Stimulated activated memory B cell treated with anti-CD40 and anti-IgM and Interleukin-4, amounts not matched to agents 10 μg/mL and 1 μg/mL and 100 μg/mL, for 72 hours (primary cell): Measurements from ENCODE around the gene GNB1.
A peak's percentile ranks its signal among the peaks of the same experiment; 100 is the strongest.

Experiments used
- ATAC-seq: fragments of 150-1000 bp; cut with Tn5 transposase; 2 replicates; pipeline ENCODE4 v1.10.0; 2021
- H3K27ac Mint-ChIP-seq: one replicate; pipeline ENCODE4 v1.8.0; 2022; ENCODE audit warnings: mild to moderate bottlenecking, mixed read lengths
- H3K27me3 Mint-ChIP-seq: one replicate; pipeline ENCODE4 v1.8.0; 2022; ENCODE audit warnings: mixed read lengths
- H3K36me3 Mint-ChIP-seq: one replicate; pipeline ENCODE4 v1.8.0; 2022; ENCODE audit warnings: mixed read lengths
- H3K4me1 Mint-ChIP-seq: one replicate; pipeline ENCODE4 v1.8.0; 2022; ENCODE audit warnings: mixed read lengths
- H3K4me3 Mint-ChIP-seq: one replicate; pipeline ENCODE4 v1.8.0; 2022; ENCODE audit warnings: mild to moderate bottlenecking, moderate library complexity, mixed read lengths
- H3K9me3 Mint-ChIP-seq: one replicate; pipeline ENCODE4 v1.8.0; 2022; ENCODE audit warnings: mixed read lengths

Gene GNB1

DNA sequence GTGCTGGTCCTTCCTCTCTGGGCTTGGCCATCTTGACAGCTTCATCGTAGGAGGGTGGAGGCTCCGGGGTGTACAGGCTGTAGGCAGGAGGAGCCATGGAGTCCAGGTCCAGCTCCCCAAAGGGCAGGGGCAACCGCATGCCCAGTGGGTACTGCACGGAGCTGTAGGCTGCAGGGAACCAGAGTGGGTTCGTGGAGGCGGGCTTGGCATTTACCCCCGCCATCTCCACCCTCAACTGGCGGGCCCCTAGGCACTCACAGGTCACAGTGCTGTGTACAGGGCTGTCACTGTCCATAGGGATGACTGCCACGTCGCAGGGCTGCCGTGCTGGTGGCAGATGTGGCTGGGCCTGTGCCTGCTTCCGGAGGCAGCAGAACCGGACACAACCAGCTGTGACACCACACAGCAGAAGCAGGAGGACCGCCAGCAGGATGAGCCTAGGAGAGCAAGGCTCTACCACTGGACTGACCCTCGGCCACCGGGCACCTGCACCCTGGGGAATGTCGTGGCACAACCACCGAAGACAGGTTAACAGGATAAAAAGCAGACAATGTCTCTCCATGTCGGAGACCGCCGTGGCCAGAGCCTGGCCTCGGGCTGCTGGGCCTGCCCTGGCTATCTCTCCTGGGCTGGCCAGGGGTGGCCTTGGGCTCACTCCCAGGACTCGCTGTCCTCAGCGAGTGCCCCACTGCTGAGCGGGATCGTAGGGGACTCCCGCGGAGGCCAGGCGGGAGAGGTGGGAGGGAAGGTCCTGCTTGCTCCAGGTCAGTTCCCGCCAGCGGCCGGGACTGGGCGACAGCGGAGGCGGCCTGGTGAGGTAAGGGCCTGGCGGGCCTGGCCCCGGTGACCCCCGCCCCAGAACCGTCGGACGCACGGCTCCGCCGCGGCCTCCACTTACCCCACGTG is 27.4 kb upstream of the GNB1 start:
- Mint-ChIP-seq H3K4me1 (peaks cover 7% of the 10 kb centered on the region), H3K36me3 (no peaks in the 10 kb centered on the region), H3K27me3 (peaks cover 41% of the 10 kb centered on the region), H3K4me3 (peak overlapping the region; percentile 71), H3K27ac (no peak overlapping the region), H3K9me3 (no peaks in the 10 kb centered on the region)
- ATAC-seq: no peak

DNA sequence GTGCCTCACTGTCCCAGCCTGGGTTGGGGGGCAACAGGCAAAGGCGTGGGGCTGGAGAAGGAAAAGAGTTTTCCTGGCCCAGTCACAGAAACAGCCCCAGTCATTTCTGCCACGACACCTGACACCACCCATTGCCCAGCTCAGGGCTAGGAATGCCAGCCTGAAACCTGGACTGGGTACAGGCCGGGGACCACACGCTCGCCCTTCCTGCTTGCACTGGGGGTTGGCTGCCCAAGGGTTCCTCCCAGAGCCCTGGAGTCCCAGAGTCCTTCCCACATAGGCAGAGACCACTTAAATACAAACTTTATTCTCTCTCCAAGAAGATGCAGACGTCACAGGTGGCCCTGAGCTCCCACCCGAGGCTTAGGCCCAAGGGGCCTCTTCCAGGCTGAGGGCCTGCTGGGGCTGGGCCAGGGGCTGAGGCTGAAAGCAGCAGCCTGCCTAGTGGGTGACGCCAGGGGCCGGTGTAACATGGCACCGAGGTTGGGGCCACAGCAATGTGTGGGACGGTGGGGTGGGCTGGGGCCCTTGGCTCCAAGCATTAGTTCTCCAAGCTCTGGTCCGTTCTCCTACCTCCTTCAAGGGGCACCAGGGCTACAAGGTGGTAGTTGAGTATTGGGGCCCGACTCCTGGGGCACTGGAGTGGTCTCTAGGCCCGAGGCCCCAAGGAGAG is 26.6 kb upstream of the GNB1 start:
- no peaks in the 10 kb centered on the region for H3K36me3 Mint-ChIP-seq
- peak overlapping the region; percentile 37 for H3K4me3 Mint-ChIP-seq
- peaks cover 35% of the 10 kb centered on the region for H3K27me3 Mint-ChIP-seq
- peaks cover 7% of the 10 kb centered on the region for H3K4me1 Mint-ChIP-seq
- H3K27ac Mint-ChIP-seq: no peak overlapping the region
- H3K9me3 Mint-ChIP-seq: no peaks in the 10 kb centered on the region
- ATAC-seq: no peak

DNA sequence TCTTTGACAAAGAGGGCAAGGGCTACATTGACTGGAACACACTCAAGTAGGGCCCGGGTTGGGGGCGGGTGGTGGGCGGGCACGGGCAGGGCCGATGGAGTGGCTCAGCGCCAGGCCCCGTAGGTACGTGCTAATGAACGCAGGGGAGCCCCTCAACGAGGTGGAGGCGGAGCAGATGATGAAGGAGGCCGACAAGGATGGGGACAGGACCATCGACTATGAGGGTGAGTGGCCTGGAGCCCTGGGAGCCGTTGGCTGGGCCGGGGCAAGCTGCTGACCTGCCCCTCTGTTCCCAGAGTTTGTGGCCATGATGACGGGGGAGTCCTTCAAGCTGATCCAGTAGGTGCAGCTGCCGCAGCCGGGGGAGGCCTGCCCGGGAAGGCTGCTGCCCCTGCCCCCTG is 26.0 kb upstream of the GNB1 start:
- Mint-ChIP-seq H3K36me3 (no peaks in the 10 kb centered on the region), H3K27ac (no peak overlapping the region), H3K4me3 (no peak overlapping the region), H3K27me3 (peaks cover 30% of the 10 kb centered on the region), H3K4me1 (peaks cover 7% of the 10 kb centered on the region), H3K9me3 (no peaks in the 10 kb centered on the region)
- ATAC-seq: no peak

DNA sequence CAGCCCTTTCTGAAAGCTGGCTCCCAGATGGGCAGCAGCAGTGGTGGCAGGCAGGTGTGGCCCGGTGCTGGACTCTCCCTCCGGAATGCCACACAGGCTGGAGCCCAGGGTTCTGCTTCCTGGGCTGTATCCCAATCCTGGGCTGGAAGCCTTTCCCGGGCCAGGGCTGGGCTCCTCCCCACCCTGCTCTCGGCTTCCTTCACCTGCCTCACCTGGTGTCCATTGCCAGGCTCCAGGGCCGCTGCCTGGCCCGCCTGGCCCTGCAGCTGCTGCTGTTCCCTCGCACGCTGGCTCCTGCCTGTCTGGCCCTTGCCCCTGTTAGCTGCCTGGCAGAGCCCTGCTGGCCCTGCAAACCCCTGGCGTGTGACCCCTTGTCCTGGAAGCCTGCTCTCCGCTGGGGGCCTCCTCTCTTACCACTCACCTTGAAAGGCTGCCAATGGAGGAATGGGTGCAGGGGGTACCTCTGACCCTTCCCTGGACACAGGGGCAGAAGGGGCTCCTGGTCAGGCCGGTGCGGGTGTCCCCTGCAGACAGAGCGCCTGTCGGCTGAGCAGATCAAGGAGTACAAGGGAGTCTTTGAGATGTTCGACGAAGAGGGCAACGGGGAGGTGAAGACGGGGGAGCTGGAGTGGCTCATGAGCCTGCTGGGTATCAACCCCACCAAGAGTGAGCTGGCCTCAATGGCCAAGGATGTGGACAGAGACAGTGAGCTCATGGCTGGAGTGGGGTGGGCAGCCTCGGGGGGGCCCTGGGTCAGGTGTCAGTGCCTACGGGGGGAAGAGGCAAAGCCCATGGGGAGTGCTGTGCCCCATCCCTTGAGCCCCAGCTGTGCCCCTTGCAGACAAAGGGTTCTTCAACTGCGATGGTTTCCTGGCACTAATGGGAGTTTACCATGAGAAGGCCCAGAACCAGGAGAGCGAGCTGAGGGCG is 25.3 kb upstream of the GNB1 start:
- peaks cover 7% of the 10 kb centered on the region for H3K4me1 Mint-ChIP-seq
- H3K4me3 Mint-ChIP-seq: peak overlapping the region; percentile 34
- H3K9me3 Mint-ChIP-seq: no peaks in the 10 kb centered on the region
- no peaks in the 10 kb centered on the region for H3K36me3 Mint-ChIP-seq
- no peak overlapping the region for H3K27ac Mint-ChIP-seq
- ATAC-seq: no peak
- peaks cover 36% of the 10 kb centered on the region for H3K27me3 Mint-ChIP-seq

DNA sequence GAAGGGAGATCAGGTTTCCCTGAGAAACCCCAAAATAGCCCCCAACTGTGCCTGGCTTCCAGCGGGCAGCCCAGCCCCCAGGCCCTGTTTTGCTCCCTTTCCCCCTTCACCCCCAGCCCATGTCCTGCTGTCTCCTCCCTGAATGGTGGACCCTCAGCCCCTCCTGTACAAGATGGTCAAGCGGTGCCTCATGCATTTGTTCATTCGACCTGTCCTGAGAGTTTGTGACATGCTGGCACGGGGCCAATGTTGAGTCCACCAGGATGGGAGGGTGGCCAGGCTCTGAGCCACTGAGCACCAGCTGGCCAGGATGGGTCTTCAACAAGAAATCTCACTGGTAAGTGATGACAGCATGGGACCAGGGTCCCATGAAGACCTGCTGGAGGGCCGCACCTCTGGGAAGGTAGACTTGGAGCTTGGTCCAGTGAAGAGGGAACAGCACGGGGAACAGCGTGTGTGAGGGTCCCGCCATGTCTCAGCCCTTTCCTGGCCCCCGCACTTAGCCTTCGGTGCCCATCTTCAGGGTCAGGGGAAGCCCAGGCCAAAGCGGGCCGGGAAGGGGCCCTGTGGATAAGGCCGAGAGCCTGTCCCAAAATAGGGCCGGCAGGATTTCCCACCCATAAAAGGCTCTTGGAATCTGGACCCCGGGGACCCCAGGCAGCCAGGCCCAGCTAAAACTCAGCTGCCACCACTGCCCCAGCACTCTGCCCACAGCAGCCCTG is 24.2 kb upstream of the GNB1 start, which contains the start of gene CALML6:
TSS of gene CALML6 (plus strand) at position 290 of the 722 bp plus-strand sequence. CDS start at position 311, 21 bp downstream.
- H3K4me1 Mint-ChIP-seq: peaks cover 12% of the 10 kb centered on the region
- no peak for ATAC-seq
- H3K27ac Mint-ChIP-seq: no peak within 1 kb of the TSS
- peaks cover 37% of the 10 kb centered on the region for H3K27me3 Mint-ChIP-seq
- H3K36me3 Mint-ChIP-seq: no peaks in the 10 kb centered on the region
- H3K4me3 Mint-ChIP-seq: no peak within 1 kb of the TSS
- H3K9me3 Mint-ChIP-seq: no peaks in the 10 kb centered on the region

GRCh38 chr1:1914101-1914970 is 23.4 kb upstream of the GNB1 start:
- Mint-ChIP-seq H3K4me3 (no peak overlapping the region), H3K36me3 (no peaks in the 10 kb centered on the region), H3K27me3 (peaks cover 37% of the 10 kb centered on the region), H3K27ac (no peak overlapping the region), H3K4me1 (peaks cover 18% of the 10 kb centered on the region), H3K9me3 (no peaks in the 10 kb centered on the region)
- ATAC-seq: no peak

- peaks cover 12% of the 10 kb centered on the region for H3K4me1 Mint-ChIP-seq
- no peak for ATAC-seq
- H3K27ac Mint-ChIP-seq: no peak overlapping the region
- peak overlapping the region; percentile 35 for H3K4me3 Mint-ChIP-seq
- no peaks in the 10 kb centered on the region for H3K36me3 Mint-ChIP-seq
- peaks cover 36% of the 10 kb centered on the region for H3K27me3 Mint-ChIP-seq
- H3K9me3 Mint-ChIP-seq: no peaks in the 10 kb centered on the region
Observed at GRCh38 chr1:1911350-1912041, 20.6 kb upstream of the GNB1 start.

DNA sequence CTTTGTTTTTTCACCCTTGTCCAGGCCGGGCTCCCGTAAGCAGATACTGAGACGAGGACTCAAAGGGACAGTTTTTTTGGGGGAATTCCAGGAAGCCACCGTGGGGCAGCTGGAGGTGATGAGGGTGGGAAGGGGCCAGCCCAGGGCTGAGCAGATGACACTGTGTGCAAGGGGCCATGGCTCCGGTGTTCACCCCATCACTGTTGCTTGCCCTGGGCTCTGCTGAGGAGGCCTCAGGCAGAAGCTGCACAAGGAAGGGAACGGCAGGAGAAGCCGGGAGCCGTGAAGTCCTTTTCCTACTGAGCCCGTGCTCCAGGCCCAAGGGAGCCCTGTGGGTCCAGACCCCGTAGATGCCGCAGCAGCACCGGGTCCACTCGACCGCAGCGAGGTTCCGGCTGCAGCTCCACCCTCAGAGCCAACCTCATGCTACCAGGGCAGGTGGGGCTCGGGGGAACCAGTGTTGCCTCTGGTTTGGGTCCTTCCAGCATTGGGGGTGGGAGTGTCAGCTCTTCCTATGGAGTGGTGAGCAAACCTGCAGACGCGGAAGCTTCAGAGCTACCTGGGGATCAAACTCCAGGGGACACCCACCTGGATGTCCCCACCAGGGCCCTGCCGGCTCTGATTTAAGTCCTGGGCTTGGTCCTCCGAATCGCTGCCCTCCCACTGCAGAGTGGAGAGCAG is 19.9 kb upstream of the GNB1 start:
- no peak for ATAC-seq
- Mint-ChIP-seq H3K4me1 (peaks cover 19% of the 10 kb centered on the region), H3K27me3 (peaks cover 29% of the 10 kb centered on the region), H3K27ac (peak overlapping the region; percentile 70), H3K36me3 (no peaks in the 10 kb centered on the region), H3K9me3 (no peaks in the 10 kb centered on the region), H3K4me3 (peak overlapping the region; percentile 73)

- H3K36me3 Mint-ChIP-seq: no peaks in the 10 kb centered on the region
- H3K4me1 Mint-ChIP-seq: peaks cover 19% of the 10 kb centered on the region
- no peaks in the 10 kb centered on the region for H3K9me3 Mint-ChIP-seq
- ATAC-seq: no peak
- peak overlapping the region; percentile 73 for H3K4me3 Mint-ChIP-seq
- peaks cover 28% of the 10 kb centered on the region for H3K27me3 Mint-ChIP-seq
- H3K27ac Mint-ChIP-seq: peak overlapping the region; percentile 70
Observed at GRCh38 chr1:1910033-1910465, 19.2 kb upstream of the GNB1 start.

GRCh38 chr1:1908506-1908791 is 17.6 kb upstream of the GNB1 start:
- peak; percentile 5 for ATAC-seq
- Mint-ChIP-seq H3K4me1 (peaks cover 19% of the 10 kb centered on the region), H3K36me3 (no peaks in the 10 kb centered on the region), H3K27me3 (peaks cover 12% of the 10 kb centered on the region), H3K4me3 (peak overlapping the region; percentile 74), H3K9me3 (no peaks in the 10 kb centered on the region), H3K27ac (peak overlapping the region; percentile 70)

- ATAC-seq: peak; percentile 6
- Mint-ChIP-seq H3K4me3 (peak overlapping the region; percentile 74), H3K4me1 (peaks cover 19% of the 10 kb centered on the region), H3K27ac (peak overlapping the region; percentile 70), H3K36me3 (no peaks in the 10 kb centered on the region), H3K9me3 (no peaks in the 10 kb centered on the region), H3K27me3 (peaks cover 8% of the 10 kb centered on the region)
Observed at GRCh38 chr1:1907098-1907736, 16.3 kb upstream of the GNB1 start.

- Mint-ChIP-seq H3K4me3 (peak overlapping the region; percentile 18), H3K27me3 (peaks cover 3% of the 10 kb centered on the region), H3K27ac (peak overlapping the region; percentile 70), H3K36me3 (no peaks in the 10 kb centered on the region), H3K4me1 (peaks cover 19% of the 10 kb centered on the region), H3K9me3 (no peaks in the 10 kb centered on the region)
- peak; percentile 42 for ATAC-seq
Observed at GRCh38 chr1:1906185-1907097, 15.6 kb upstream of the GNB1 start.
